HCT116 (cell line): ENCODE data around the gene TUB. TPM values are rescaled to one million over a fixed set of nuclear protein-coding genes. Genes with fewer than 3 reads are reported as not detected.

Source experiments
- ATAC-seq: fragments of 200-7000 bp; cut with Tn5 transposase; 2 replicates; pipeline ENCODE4 v1.9.1; 2020; ENCODE audit warnings: mild to moderate bottlenecking, moderate library complexity
- BruUV-seq: library from RNA; stranded (reverse); fragments of 400-500 nt; replicated peaks from 2 replicates; lab custom pipeline; 2021; lab: Mats Ljungman, UMichigan
- CTCF ChIA-PET: fragments of 300-600 bp; sonication (Branson Sonifier 250); formaldehyde crosslinking; loops from one replicate; lab custom pipeline; 2021; ENCODE audit warnings: antibody characterized with exemption; lab: Charles Lee
- POLR2A ChIA-PET: fragments of 300-600, 350-600 bp; sonication (Branson Sonifier 250); formaldehyde crosslinking; loops from one replicate; lab custom pipeline; 2021; ENCODE audit warnings: antibody characterized with exemption; lab: Charles Lee
- RAD21 ChIA-PET, 2 experiments: fragments of 300-600 bp; sonication (Branson Sonifier 250); formaldehyde crosslinking; loops; one replicate each; lab custom pipeline; 2023; ENCODE audit warnings: low total read pairs in 2 of 2; ENCODE audit not compliant: uncharacterized antibody in 2 of 2, unreplicated experiment in 2 of 2, low non-redundant PET in 1 of 2; lab: Charles Lee
- DNase-seq: peaks from one replicate; pipeline ENCODE4 v3.0.0-alpha.2; 2010; ENCODE audit warnings: low read depth, low spot score
- H2AFZ ChIP-seq: fragments of 200-600 bp; shearing (Covaris generic), sonication (generic); 2 replicates; pipeline ENCODE4 v1.6.1; 2017; ENCODE audit warnings: low read depth, mixed run types, mixed read lengths, antibody characterized with exemption, low read length; ENCODE audit not compliant: poor library complexity, severe bottlenecking
- H3K27ac ChIP-seq: 2 replicates; pipeline ENCODE4 v1.5.1; 2012; ENCODE audit warnings: low read depth, low read length
- H3K27me3 ChIP-seq: fragments of 200-600 bp; sonication (generic); 2 replicates; pipeline ENCODE4 v1.6.1; 2016; ENCODE audit warnings: mixed run types, low read length, mixed read lengths; ENCODE audit not compliant: insufficient read depth
- H3K36me3 ChIP-seq, 2 experiments: fragments of 200-500 bp in 1 of 2; fragments of 200-600 bp in 1 of 2; sonication (Bioruptor generic) in 1 of 2; sonication (generic) in 1 of 2; 2 replicates each; pipeline versions ENCODE4 v1.5.1 to v1.6.1; 2014 to 2016; ENCODE audit warnings: low read length in 2 of 2, inconsistent platforms in 1 of 2, mixed read lengths in 1 of 2, mixed run types in 1 of 2; ENCODE audit not compliant: insufficient read depth in 2 of 2, control insufficient read depth in 1 of 2
- H3K4me1 ChIP-seq, 2 experiments: fragments of 200-600 bp in 1 of 2; sonication (generic) in 1 of 2; 2 replicates each; pipeline versions ENCODE4 v1.5.1 to v1.6.1; 2012 to 2017; ENCODE audit warnings: low read length in 2 of 2, inconsistent platforms in 1 of 2, mild to moderate bottlenecking in 1 of 2, mixed read lengths in 1 of 2, mixed run types in 1 of 2, moderate library complexity in 1 of 2; ENCODE audit not compliant: insufficient read depth in 2 of 2, control insufficient read depth in 1 of 2
- H3K4me2 ChIP-seq: fragments of 200-600 bp; sonication (generic); 2 replicates; pipeline ENCODE4 v1.6.1; 2017; ENCODE audit warnings: mixed run types, low read length, mixed read lengths
- H3K4me3 ChIP-seq, 2 experiments: fragments of 200-600 bp in 1 of 2; sonication (generic) in 1 of 2; replicated peaks in 1 of 2; 2 replicates each; pipeline ENCODE4 v1.5.1; 2011 to 2016; ENCODE audit warnings: low read length in 2 of 2, control low read depth in 1 of 2, low read depth in 1 of 2, mild to moderate bottlenecking in 1 of 2, mixed read lengths in 1 of 2, mixed run types in 1 of 2
- H3K79me2 ChIP-seq: fragments of 200-600 bp; sonication (generic); 2 replicates; pipeline ENCODE4 v1.6.1; 2017; ENCODE audit warnings: mild to moderate bottlenecking, mixed run types, low read length, moderate library complexity, mixed read lengths; ENCODE audit not compliant: insufficient read depth
- H3K9ac ChIP-seq: fragments of 200-600 bp; sonication (generic); 2 replicates; pipeline ENCODE4 v1.6.1; 2016; ENCODE audit warnings: low read length, mixed read lengths
- H3K9me2 ChIP-seq: fragments of 200-600 bp; sonication (generic), shearing (Covaris generic); 2 replicates; pipeline ENCODE4 v1.6.1; 2017; ENCODE audit warnings: mixed run types, mild to moderate bottlenecking, moderate library complexity; ENCODE audit not compliant: insufficient read depth
- H3K9me3 ChIP-seq, 2 experiments: fragments of 200-500 bp in 1 of 2; fragments of 200-600 bp in 1 of 2; sonication (Bioruptor generic) in 1 of 2; sonication (generic) in 1 of 2; 2 replicates each; pipeline ENCODE4 v1.6.1; 2014 to 2017; ENCODE audit warnings: low read length in 2 of 2, mixed read lengths in 2 of 2, inconsistent platforms in 1 of 2, low read depth in 1 of 2, mild to moderate bottlenecking in 1 of 2, mixed run types in 1 of 2, moderate library complexity in 1 of 2; ENCODE audit not compliant: control insufficient read depth in 1 of 2, insufficient read depth in 1 of 2
- H4K20me1 ChIP-seq: fragments of 200-600 bp; sonication (generic), shearing (Covaris generic); 2 replicates; pipeline ENCODE4 v1.6.1; 2017; ENCODE audit warnings: mixed run types, mild to moderate bottlenecking, moderate library complexity; ENCODE audit not compliant: insufficient read depth
- ATF3 ChIP-seq: IDR thresholded peaks from 2 replicates; pipeline ENCODE4 v1.6.1; 2012
- CBX3 ChIP-seq: IDR thresholded peaks from 2 replicates; pipeline ENCODE4 v1.6.1; 2012; ENCODE audit warnings: low read depth
- CEBPB ChIP-seq: IDR thresholded peaks from 2 replicates; pipeline ENCODE4 v1.6.1; 2012; ENCODE audit warnings: low read depth
- CTCF ChIP-seq, 3 experiments: fragments of 200-600 bp in 1 of 3; sonication (generic) in 1 of 3; IDR thresholded peaks in 2 of 3; conservative IDR thresholded peaks in 1 of 3; 2 replicates each; pipeline ENCODE4 v1.5.1; 2012 to 2017; ENCODE audit warnings: low read depth in 2 of 3, low read length in 2 of 3, antibody characterized with exemption in 1 of 3, borderline replicate concordance in 1 of 3, control low read depth in 1 of 3, mild to moderate bottlenecking in 1 of 3, mixed read lengths in 1 of 3, mixed run types in 1 of 3, moderate library complexity in 1 of 3; ENCODE audit not compliant: insufficient read depth in 1 of 3
- ELF1 ChIP-seq: IDR thresholded peaks from 2 replicates; pipeline ENCODE4 v1.6.1; 2012; ENCODE audit warnings: low read depth, borderline replicate concordance
- EZH2 ChIP-seq: fragments of 200-600 bp; sonication (generic); IDR thresholded peaks from 2 replicates; pipeline ENCODE4 v1.6.1; 2017; ENCODE audit warnings: antibody characterized with exemption, mixed run types
- FOSL1 ChIP-seq: IDR thresholded peaks from 2 replicates; pipeline ENCODE4 v1.6.1; 2012; ENCODE audit warnings: low read depth
- JUND ChIP-seq: IDR thresholded peaks from 2 replicates; pipeline ENCODE4 v1.6.1; 2012
- POLR2AphosphoS5 ChIP-seq: IDR thresholded peaks from 2 replicates; pipeline ENCODE4 v1.6.1; 2011; ENCODE audit warnings: mild to moderate bottlenecking, low read depth, low read length, moderate library complexity
- RAD21 ChIP-seq: IDR thresholded peaks from 2 replicates; pipeline ENCODE4 v1.6.1; 2012; ENCODE audit warnings: low read depth, mild to moderate bottlenecking
- REST ChIP-seq: IDR thresholded peaks from 2 replicates; pipeline ENCODE4 v1.6.1; 2012; ENCODE audit warnings: low read depth
- SRF ChIP-seq: IDR thresholded peaks from 2 replicates; pipeline ENCODE4 v1.6.1; 2012; ENCODE audit warnings: low read depth
- YY1 ChIP-seq: IDR thresholded peaks from 2 replicates; pipeline ENCODE4 v1.6.1; 2011; ENCODE audit warnings: low read length, low read depth, moderate library complexity, mild to moderate bottlenecking; ENCODE audit not compliant: insufficient replicate concordance; ENCODE audit errors: extremely low read depth
- ZBTB33 ChIP-seq: IDR thresholded peaks from 2 replicates; pipeline ENCODE4 v1.6.1; 2011; ENCODE audit warnings: mild to moderate bottlenecking, low read length, moderate library complexity; ENCODE audit not compliant: insufficient replicate concordance; ENCODE audit errors: extremely low read depth
- ZFX ChIP-seq: fragments of 450-650 bp; IDR thresholded peaks from 2 replicates; pipeline ENCODE4 v1.6.1; 2017
- ZNF274 ChIP-seq: fragments of 200-500 bp; sonication (Bioruptor generic); IDR thresholded peaks from 2 replicates; pipeline ENCODE4 v1.6.1; 2014; ENCODE audit warnings: mild to moderate bottlenecking, low read depth, low read length, inconsistent platforms
- intact Hi-C: fragments of 100-400 bp; cut with micrococcal nuclease; formaldehyde crosslinking; loops from 2 replicates; pipeline ENCODE4 v1.10.0; 2022
- total RNA-seq: library from RNA; stranded (reverse); gene quantifications from one replicate; pipeline ENCODE4 v1.2.1, GENCODE V29; 2021; ENCODE audit not compliant: unreplicated experiment

The TUB gene
- total RNA-seq, 1 experiment from 2014 or later = 0.02 TPM

GRCh38 chr11:8045839-8046238, 35.2 kb upstream of the TUB start:
- POLR2A ChIA-PET = no interaction called here
- no peak overlapping the region for H3K9ac ChIP-seq
- H3K4me2 ChIP-seq = no peak overlapping the region
- H3K4me1 ChIP-seq = no peaks in the 10 kb centered on the region
- DNase-seq (no peak), ATAC-seq (no peak)
- no peaks in the 10 kb centered on the region for H4K20me1 ChIP-seq
- no peaks in the 10 kb centered on the region for H3K9me2 ChIP-seq
- peaks cover 22% of the 10 kb centered on the region for H3K27me3 ChIP-seq
- no peak overlapping the region for H3K27ac ChIP-seq
- no peaks in the 10 kb centered on the region for H3K9me3 ChIP-seq
- H2AFZ ChIP-seq = no peak overlapping the region
- BruUV-seq = no TSS peak
- CTCF ChIA-PET = no interaction called here
- no peak overlapping the region for H3K4me3 ChIP-seq
- H3K36me3 ChIP-seq = no peaks in the 10 kb centered on the region
- no peaks in the 10 kb centered on the region for H3K79me2 ChIP-seq
- RAD21 ChIA-PET = no interaction called here
- intact Hi-C loops = no loop called here
- TF ChIP-seq CTCF (IDR thresholded peaks at IDR 0.05 in 2 of 3, conservative IDR thresholded peaks at IDR 0.05 in 1 of 3; ENCODE audit: borderline replicate concordance in 1 of 3, insufficient read depth in 1 of 3, low read depth in 2 of 3, low read length in 2 of 3) (no peak), FOSL1 (no peak), EZH2 (no peak), ATF3 (no peak), POLR2AphosphoS5 (no peak), ZFX (no peak), REST (no peak), ZBTB33 (no peak), JUND (no peak), CBX3 (no peak), SRF (no peak), ZNF274 (no peak), ELF1 (no peak), CEBPB (no peak), YY1 (no peak), RAD21 (no peak)
